Neutrophil (primary cell): ENCODE results near the gene THEMIS.

Experiments
- H3K27ac ChIP-seq: fragments of 200-600 bp; sonication (generic); 2 replicates; pipeline ENCODE4 v1.5.1; 2016; ENCODE audit warnings: mild to moderate bottlenecking, moderate library complexity
- H3K27me3 ChIP-seq: fragments of 200-600 bp; sonication (generic); 2 replicates; pipeline ENCODE4 v1.6.0; 2016; ENCODE audit warnings: mild to moderate bottlenecking
- H3K36me3 ChIP-seq: fragments of 200-600 bp; sonication (generic); 2 replicates; pipeline ENCODE4 v1.5.1; 2017
- H3K4me1 ChIP-seq, 2 experiments: fragments of 200-600 bp in 1 of 2; sonication (generic) in 1 of 2; 1 replicate in 1 of 2; 2 replicates in 1 of 2; pipeline versions ENCODE4 v1.5.1 to v1.6.1; 2013 to 2016; ENCODE audit warnings: low read depth in 1 of 2, low read length in 1 of 2, mild to moderate bottlenecking in 1 of 2, moderate library complexity in 1 of 2; ENCODE audit not compliant: control insufficient read depth in 1 of 2, insufficient read depth in 1 of 2
- H3K4me3 ChIP-seq, 2 experiments: fragments of 200-600 bp in 1 of 2; sonication (generic) in 1 of 2; 1 replicate in 1 of 2; 2 replicates in 1 of 2; pipeline ENCODE4 v1.5.1; 2013 to 2016; ENCODE audit warnings: low read depth in 1 of 2, low read length in 1 of 2, mild to moderate bottlenecking in 1 of 2, moderate library complexity in 1 of 2
- H3K9me3 ChIP-seq: fragments of 200-600 bp; sonication (generic); 2 replicates; pipeline ENCODE4 v1.5.1; 2016
- TF ChIP-seq, protein P1 (sequence below): fragments of 200-600 bp; sonication (generic); IDR thresholded peaks from 2 replicates; pipeline ENCODE4 v1.5.1; 2016; ENCODE audit warnings: antibody characterized with exemption

Gene THEMIS

DNA sequence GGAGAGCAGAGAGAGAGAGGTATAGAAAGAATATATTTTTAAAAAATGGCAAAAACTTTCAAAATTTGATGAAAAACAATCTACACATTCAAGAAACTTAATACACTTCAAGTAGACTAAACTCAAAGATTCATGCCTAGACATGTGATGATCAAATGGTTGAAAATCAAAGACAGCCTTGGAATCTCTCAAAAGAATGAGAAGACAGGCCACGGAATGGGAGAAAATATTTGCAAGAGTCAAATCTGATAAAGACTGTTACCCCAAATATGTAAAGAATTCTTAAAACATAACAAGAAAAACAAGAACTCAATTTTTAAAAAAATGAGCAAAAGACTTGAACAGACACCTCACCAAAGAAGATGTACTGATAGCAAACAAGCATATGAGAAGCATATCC is 49.7 kb downstream of the THEMIS start:
- H3K36me3 ChIP-seq: no peaks in the 10 kb centered on the region
- no peak overlapping the region for H3K27ac ChIP-seq

DNA sequence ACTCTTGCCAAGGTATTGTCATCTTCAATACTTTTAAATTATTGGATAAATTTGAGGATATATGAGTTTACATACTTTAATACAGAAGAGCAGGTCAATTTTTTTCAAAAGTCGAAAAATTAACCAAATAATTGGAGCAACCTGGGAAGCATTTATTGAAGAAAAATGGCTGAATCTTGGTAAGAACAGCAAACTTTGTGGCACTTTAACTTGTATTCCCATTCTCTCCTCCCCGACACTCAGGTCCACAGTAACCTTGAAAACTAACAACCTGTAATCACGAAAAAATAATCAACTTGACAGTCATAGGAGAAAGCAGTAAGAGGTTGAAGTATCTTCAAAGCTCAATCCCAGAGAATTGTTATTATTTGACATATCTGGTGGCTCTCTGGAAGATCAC is 55.6 kb downstream of the THEMIS start:
- Histone ChIP-seq H3K36me3 (no peaks in the 10 kb centered on the region), H3K9me3 (no peaks in the 10 kb centered on the region), H3K4me1 (no peaks in the 10 kb centered on the region), H3K27me3 (no peaks in the 10 kb centered on the region), H3K27ac (no peak overlapping the region), H3K4me3 (no peak overlapping the region)
- TF ChIP-seq, protein P1, sequence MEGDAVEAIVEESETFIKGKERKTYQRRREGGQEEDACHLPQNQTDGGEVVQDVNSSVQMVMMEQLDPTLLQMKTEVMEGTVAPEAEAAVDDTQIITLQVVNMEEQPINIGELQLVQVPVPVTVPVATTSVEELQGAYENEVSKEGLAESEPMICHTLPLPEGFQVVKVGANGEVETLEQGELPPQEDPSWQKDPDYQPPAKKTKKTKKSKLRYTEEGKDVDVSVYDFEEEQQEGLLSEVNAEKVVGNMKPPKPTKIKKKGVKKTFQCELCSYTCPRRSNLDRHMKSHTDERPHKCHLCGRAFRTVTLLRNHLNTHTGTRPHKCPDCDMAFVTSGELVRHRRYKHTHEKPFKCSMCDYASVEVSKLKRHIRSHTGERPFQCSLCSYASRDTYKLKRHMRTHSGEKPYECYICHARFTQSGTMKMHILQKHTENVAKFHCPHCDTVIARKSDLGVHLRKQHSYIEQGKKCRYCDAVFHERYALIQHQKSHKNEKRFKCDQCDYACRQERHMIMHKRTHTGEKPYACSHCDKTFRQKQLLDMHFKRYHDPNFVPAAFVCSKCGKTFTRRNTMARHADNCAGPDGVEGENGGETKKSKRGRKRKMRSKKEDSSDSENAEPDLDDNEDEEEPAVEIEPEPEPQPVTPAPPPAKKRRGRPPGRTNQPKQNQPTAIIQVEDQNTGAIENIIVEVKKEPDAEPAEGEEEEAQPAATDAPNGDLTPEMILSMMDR: no peak

More for the DNA sequence above, 49.7 kb downstream of the THEMIS start:
- TF ChIP-seq, protein P1: no peak
- no peak overlapping the region for H3K4me3 ChIP-seq
- no peaks in the 10 kb centered on the region for H3K27me3 ChIP-seq
- no peaks in the 10 kb centered on the region for H3K9me3 ChIP-seq
- no peaks in the 10 kb centered on the region for H3K4me1 ChIP-seq

DNA sequence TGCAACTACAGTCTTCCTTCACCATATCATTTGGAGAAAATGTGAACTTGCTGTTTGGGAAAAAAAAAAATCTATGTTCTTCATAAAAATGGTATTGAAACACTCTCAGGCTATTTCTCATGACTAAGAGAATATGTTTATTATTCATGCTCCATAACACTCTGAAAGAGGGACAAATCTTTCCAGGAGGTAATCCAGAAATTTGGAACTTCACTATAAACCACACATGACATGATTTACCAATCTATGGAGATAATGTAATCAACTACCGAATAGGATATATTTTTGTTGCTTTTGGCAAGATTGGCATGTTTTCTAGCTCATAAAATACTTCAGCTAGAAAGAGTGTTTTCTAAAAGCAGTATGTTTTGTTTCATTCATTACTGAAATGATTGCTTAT is 56.3 kb downstream of the THEMIS start:
- TF ChIP-seq, protein P1: no peak
- Histone ChIP-seq H3K27ac (no peak overlapping the region), H3K27me3 (no peaks in the 10 kb centered on the region), H3K4me1 (no peaks in the 10 kb centered on the region), H3K9me3 (no peaks in the 10 kb centered on the region), H3K4me3 (no peak overlapping the region), H3K36me3 (no peaks in the 10 kb centered on the region)

DNA sequence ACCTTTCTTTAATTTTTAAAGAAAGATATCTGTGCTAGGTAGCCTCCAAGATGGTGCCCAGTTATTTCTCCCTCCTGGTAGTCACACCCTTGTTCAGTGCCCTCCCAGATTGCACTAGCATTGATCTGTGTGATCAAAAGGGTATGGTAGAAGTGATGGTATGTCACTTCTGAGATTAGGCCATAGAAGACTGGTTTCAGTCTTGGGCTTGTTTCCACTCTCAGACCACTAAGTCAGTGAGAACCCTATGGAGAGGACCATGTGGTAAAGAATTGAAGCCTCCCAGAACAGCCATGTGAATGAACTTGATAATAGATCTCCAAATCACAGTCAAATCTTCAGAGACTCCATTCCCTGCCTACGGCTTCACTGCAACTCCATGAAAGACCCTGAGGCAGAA is 57.3 kb downstream of the THEMIS start:
- TF ChIP-seq, protein P1: no peak
- H3K27ac ChIP-seq: no peak overlapping the region
- no peaks in the 10 kb centered on the region for H3K36me3 ChIP-seq
- no peak overlapping the region for H3K4me3 ChIP-seq
- H3K9me3 ChIP-seq: no peaks in the 10 kb centered on the region
- no peaks in the 10 kb centered on the region for H3K27me3 ChIP-seq
- H3K4me1 ChIP-seq: no peaks in the 10 kb centered on the region

DNA sequence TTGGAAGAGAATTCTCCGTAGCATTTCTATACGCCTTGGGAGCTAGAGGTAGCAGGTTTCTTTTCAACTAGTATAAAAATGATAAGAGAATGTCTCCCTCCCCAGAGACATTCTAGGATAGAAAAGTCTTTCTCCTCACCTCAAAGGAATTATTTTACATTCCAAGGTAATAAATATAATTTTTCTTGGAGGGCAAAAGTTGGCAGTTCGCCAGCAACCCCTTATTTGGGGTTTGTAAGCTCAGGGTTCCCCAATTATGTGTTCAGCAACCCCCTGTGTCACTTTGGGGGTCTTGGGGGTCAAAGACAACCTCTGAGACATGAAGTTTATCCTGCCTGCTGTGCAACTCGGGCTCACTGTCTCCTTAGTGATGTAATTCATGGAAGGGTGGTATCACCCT is 58.3 kb downstream of the THEMIS start:
- H3K4me1 ChIP-seq: no peaks in the 10 kb centered on the region
- no peaks in the 10 kb centered on the region for H3K27me3 ChIP-seq
- H3K36me3 ChIP-seq: no peaks in the 10 kb centered on the region
- H3K27ac ChIP-seq: no peak overlapping the region
- no peaks in the 10 kb centered on the region for H3K9me3 ChIP-seq
- TF ChIP-seq, protein P1: no peak
- H3K4me3 ChIP-seq: no peak overlapping the region

DNA sequence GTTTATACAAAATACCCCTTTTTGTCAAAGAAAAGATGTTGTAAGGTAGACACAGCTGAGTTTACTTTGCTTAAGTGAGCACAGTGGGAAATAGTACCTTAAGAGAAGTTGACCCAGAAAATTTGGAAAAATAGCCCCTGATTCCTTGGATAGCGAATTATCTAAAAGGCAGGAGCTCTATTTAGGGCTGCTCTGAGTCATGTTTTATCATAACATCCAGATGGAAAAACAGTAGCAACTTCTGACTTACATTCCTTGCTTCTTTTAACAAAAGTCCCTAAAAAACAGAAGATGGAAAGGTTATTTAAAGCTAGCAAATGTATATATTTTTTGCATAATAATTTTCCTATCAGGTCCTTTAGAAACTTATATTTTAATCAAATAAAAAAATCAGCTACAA is 59.0 kb downstream of the THEMIS start:
- Histone ChIP-seq H3K4me1 (no peaks in the 10 kb centered on the region), H3K27me3 (no peaks in the 10 kb centered on the region), H3K27ac (no peak overlapping the region), H3K36me3 (no peaks in the 10 kb centered on the region), H3K9me3 (no peaks in the 10 kb centered on the region), H3K4me3 (no peak overlapping the region)
- TF ChIP-seq, protein P1: no peak
